NCI-H146 treated with DMSO at 0.1 percent for 48 hours (cell line): Measurements from ENCODE around the gene RNF123.
A peak's percentile ranks its signal among the peaks of the same experiment; 100 is the strongest.

Source experiments
- DNase-seq: peaks from one replicate; lab custom pipeline; 2025; ENCODE audit not compliant: unreplicated experiment; lab: John Stamatoyannopoulos, UW

RNF123 gene

GRCh38 chr3:49717959-49718857 lies 28.9 kb downstream of the RNF123 start:
- no peak for DNase-seq

GRCh38 chr3:49718858-49719213 lies 29.5 kb downstream of the RNF123 start:
- peak; percentile 29 for DNase-seq

- peak; percentile 80 for DNase-seq
Observed at GRCh38 chr3:49719214-49719884, 30.0 kb downstream of the RNF123 start, which contains the start of gene AMIGO3. Gene AMIGO3 (minus strand): TSS chr3:49719684. CDS start chr3:49719465, 219 bp downstream.

GRCh38 chr3:49720855-49721595 lies 31.7 kb downstream of the RNF123 start:
- no peak for DNase-seq

GRCh38 chr3:49721596-49721895 lies 32.2 kb downstream of the RNF123 start:
- no peak for DNase-seq

- DNase-seq: no peak
Observed at GRCh38 chr3:49721896-49722781, 32.8 kb downstream of the RNF123 start.

- DNase-seq: no peak
Observed at GRCh38 chr3:49722896-49723295, 33.5 kb downstream of the RNF123 start.

GRCh38 chr3:49723296-49723627 lies 33.9 kb downstream of the RNF123 start:
- DNase-seq: peak; percentile 3

- peak; percentile 72 for DNase-seq
Observed at GRCh38 chr3:49723628-49724551, 34.5 kb downstream of the RNF123 start, which contains the start of gene GMPPB. Gene GMPPB (minus strand): TSS chr3:49723951. CDS start chr3:49723726, 225 bp downstream.

GRCh38 chr3:49724586-49724985 lies 35.2 kb downstream of the RNF123 start:
- no peak for DNase-seq

- DNase-seq: no peak
Observed at GRCh38 chr3:49725906-49726681, 36.7 kb downstream of the RNF123 start.

GRCh38 chr3:49727154-49727923 lies 38.0 kb downstream of the RNF123 start:
- DNase-seq: no peak

GRCh38 chr3:49727924-49728361 lies 38.6 kb downstream of the RNF123 start:
- DNase-seq: no peak

GRCh38 chr3:49729966-49730609 lies 40.7 kb downstream of the RNF123 start:
- DNase-seq: no peak

GRCh38 chr3:49732597-49732996 lies 43.2 kb downstream of the RNF123 start:
- no peak for DNase-seq

- no peak for DNase-seq
Observed at GRCh38 chr3:49733551-49733950, 44.2 kb downstream of the RNF123 start.

- DNase-seq: no peak
Observed at GRCh38 chr3:49734752-49735151, 45.4 kb downstream of the RNF123 start.
